GM21825 (cell line): ENCODE data around the gene PNCK.
"Not testable (repeated sequence)": the region's sequence is repeated elsewhere in the genome, so short reads cannot be mapped to it uniquely, and the experiment has no call there.

ENCODE experiments used
- ATAC-seq: cut with Tn5 transposase; IDR thresholded peaks from one replicate; pipeline ENCODE4 v1.9.1; 2021; ENCODE audit warnings: mild to moderate bottlenecking, moderate library complexity; ENCODE audit not compliant: unreplicated experiment

PNCK gene

GRCh38 chrX:153699210-153699783 is 25.7 kb upstream of the PNCK start:
- ATAC-seq, result not testable (repeated sequence)

GRCh38 chrX:153697924-153698865 is 24.6 kb upstream of the PNCK start:
- ATAC-seq, result no peak

GRCh38 chrX:153696986-153697722 is 23.5 kb upstream of the PNCK start:
- ATAC-seq, result not testable (repeated sequence)

GRCh38 chrX:153696538-153696937 is 22.9 kb upstream of the PNCK start:
- ATAC-seq, result not testable (repeated sequence)

GRCh38 chrX:153696100-153696499 is 22.5 kb upstream of the PNCK start:
- no peak for ATAC-seq

- no peak for ATAC-seq
Measured at GRCh38 chrX:153694687-153695270, 21.2 kb upstream of the PNCK start.

- not testable (repeated sequence) for ATAC-seq
Measured at GRCh38 chrX:153694256-153694655, 20.6 kb upstream of the PNCK start.

GRCh38 chrX:153693216-153694086 is 19.8 kb upstream of the PNCK start:
- no peak for ATAC-seq

- ATAC-seq, result no peak
Measured at GRCh38 chrX:153692611-153693156, 19.1 kb upstream of the PNCK start.

- no peak for ATAC-seq
Measured at GRCh38 chrX:153692003-153692402, 18.4 kb upstream of the PNCK start.

GRCh38 chrX:153691032-153691827 is 17.6 kb upstream of the PNCK start:
- not testable (repeated sequence) for ATAC-seq

- ATAC-seq, result no peak
Measured at GRCh38 chrX:153690466-153690865, 16.9 kb upstream of the PNCK start.

- no peak for ATAC-seq
Measured at GRCh38 chrX:153689654-153690465, 16.2 kb upstream of the PNCK start.

GRCh38 chrX:153688911-153689590 is 15.4 kb upstream of the PNCK start:
- ATAC-seq, result no peak

GRCh38 chrX:153688506-153688905 is 14.9 kb upstream of the PNCK start:
- no peak for ATAC-seq

GRCh38 chrX:153688071-153688470 is 14.5 kb upstream of the PNCK start:
- no peak for ATAC-seq

- no peak for ATAC-seq
Measured at GRCh38 chrX:153687121-153688039, 13.8 kb upstream of the PNCK start, which contains the start of gene SLC6A8. Gene SLC6A8, plus strand, starts transcription at chrX:153687926. Its CDS starts 649 bp downstream, at chrX:153688575.
